Activated CD8-positive, alpha-beta memory T cell treated with anti-CD3 and anti-CD28 coated beads, Interleukin-2, amount 50 U/mL, for 1 hour (primary cell): ENCODE measurements around the gene RBM23.
A peak's percentile ranks its signal among the peaks of the same experiment; 100 is the strongest.

Experiments
- DNase-seq: peaks from one replicate; pipeline ENCODE4 v3.0.0-alpha.2; 2020; ENCODE audit errors: extremely low read depth

RBM23 gene

DNA sequence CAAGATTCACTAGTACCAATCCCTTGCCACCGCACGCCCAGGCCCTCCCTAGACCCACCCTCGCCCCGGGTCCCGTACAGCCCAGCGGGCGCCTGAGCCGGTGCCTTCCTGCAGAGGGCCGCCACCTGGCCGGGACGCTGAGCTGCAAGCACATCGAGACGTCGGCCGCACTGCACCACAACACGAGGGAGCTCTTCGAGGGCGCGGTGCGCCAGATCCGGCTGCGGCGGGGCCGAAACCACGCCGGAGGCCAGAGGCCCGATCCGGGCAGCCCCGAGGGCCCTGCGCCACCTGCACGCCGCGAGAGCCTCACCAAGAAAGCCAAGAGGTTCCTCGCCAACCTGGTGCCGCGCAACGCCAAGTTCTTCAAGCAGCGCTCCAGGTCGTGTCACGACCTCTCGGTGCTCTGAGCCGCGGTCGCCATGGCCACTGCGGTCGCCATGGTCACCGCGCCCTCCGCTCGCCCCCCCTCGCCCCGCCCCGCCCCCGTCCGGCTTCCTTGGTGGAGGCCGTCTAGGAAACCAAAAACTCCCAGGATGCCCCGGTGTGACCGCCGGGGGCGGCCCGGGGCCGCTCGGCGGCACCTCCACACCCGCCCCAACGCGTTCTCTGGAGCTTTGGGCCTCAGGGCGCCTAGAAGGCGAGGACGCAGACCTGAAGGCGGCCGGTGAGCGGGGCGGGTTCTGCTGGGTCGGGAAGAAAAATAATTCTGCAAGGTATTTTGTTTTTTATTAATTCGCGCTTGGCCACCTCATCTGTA is 32.3 kb downstream of the RBM23 start:
- no peak for DNase-seq

DNA sequence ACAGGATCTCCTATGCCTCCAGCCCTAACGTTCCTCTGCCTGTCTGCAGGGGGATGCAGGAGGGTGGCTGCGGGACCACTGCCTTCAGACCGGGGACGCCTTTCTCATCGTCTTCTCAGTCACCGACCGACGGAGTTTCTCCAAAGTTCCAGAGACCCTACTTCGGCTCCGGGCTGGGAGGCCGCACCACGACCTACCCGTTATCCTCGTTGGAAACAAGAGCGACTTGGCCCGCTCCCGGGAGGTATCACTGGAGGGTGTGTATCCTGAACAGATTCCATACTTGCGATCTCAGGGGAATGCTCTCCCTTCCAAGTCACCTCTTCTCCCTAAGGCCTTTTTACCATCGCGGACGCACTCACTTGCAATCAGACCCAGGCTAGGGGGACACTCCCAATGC is 33.0 kb downstream of the RBM23 start:
- DNase-seq, result no peak

DNA sequence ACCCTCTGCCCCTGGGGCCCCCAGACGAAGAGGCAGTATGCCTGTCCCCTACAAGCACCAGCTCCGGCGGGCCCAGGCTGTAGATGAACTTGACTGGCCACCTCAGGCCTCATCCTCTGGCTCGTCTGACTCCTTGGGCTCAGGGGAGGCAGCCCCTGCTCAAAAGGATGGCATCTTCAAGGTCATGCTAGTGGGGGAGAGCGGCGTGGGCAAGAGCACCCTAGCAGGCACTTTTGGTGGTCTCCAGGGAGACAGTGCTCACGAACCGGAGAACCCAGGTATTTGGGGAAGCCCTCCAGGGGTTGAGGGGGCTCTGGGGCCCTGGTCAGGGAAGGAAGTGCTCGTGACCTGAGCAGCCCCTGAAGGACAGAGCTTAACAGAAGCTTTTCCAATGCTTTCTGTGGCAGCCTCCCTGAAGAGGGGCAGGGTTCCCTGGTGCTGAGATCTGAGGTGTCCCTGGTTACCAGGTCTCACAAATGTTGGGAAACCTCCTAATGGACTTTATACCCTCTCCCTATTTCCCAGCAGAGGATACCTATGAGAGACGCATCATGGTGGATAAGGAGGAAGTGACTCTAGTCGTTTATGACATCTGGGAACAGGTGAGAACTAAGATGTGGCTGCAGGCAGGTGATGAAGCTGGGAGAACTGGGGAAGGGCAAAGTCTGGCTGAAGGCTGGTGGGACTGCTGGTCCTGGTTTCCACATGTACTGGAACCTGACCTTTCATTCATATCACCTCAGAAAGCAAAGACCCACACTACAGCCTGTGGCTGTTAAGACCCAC is 34.0 kb downstream of the RBM23 start:
- DNase-seq, result no peak

DNA sequence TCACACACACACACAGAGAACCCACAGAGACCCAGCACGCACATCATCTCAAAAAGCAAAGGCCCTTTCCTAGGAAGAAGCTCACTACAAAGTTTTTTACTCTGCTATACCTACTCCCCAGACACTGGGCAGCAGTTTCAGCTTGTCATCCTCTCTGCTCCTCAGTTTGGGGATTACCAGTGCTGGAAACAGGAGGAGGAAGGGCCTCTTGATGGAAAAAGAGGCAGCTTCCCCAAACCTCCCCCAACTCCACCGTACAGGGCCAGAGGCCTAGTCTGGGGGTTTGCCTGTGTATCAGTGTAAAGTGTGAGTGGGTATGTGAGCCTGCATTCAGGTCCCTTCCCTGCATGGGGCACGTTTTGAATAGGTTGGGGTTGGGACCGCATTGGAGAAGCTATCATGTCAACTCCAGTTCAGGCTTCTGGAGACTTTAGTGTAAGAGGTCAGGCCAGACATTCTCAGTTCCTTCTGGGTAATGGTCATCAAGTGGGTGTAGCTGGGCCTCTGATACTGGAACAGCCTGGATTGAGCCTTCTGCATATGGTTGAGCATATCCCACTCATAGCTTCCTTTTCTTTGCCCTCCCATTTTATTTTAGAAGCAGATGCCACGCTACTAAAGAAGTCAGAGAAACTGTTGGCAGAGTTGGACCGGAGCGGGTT is 34.7 kb downstream of the RBM23 start:
- no peak for DNase-seq

DNA sequence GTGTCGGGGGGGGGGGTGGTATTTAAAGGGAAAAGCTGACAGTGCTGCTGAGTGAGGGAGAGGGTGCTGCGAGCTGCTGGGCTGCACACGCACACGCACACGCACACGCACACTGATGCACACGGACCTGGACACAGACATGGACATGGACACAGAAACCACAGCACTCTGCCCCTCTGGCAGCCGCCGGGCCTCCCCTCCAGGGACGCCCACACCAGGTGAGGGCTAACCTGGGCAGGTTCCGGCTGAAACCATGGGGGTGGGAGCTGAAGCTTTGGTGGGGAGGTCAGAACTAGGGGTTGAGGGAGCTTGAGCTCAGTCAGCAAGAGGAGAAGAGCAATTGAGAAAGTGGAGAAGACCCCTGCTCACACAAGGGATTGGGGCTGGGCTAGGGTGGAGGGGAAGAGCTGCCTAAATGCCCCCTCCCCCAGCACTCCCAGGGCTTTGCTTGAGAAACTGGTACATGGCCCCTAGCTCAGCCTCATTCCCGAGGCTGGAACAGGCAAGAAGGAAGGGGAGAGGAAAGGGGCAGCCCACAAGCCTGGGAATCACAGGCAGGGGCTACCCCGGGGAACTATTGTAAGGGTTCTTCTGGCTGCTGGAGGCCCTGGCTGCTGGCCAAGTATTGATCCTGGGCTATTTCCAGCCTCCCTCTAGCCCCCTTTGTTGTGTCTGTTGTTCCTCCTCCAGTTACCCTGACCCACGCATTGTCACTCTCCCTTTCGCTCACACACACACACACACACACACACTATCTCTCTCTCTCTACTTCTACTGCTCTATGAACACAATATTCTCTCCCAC is 35.6 kb downstream of the RBM23 start, which contains the start of gene REM2:
REM2 (plus strand) TSS at position 50 of the 804 bp plus-strand sequence; CDS start at position 116, 66 bp downstream.
- DNase-seq, result no peak

DNA sequence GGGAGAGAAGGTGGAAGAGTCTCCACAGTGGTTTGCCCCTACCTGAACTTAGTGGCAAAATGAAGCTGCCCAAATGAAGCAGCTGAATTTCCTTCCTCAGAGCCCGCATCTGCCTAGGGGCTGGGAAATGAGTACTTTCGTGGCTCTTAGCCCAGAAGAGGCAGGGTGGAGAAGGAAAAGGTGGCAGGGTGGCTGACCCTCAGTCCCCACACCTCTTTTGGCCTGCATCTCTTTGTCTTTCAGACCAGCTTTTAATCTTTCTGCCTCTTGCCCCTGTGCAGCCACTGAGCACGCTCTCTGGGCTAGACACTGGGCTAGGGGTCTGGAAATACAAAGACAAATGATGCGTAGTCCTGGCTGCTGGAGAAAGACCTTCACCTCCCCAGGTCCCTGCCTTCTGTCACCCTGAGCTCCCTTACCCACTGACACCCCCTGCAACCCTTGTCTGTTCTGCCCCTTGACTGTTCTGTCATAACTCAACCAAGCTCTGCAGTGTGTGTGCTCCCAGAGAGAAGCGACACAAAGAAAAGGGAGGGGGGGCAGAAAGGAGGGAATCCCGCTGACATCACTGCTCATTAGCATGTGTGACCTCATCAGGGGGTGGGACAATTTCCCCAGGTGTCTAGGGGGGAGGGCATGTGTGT is 36.3 kb downstream of the RBM23 start:
- no peak for DNase-seq

DNA sequence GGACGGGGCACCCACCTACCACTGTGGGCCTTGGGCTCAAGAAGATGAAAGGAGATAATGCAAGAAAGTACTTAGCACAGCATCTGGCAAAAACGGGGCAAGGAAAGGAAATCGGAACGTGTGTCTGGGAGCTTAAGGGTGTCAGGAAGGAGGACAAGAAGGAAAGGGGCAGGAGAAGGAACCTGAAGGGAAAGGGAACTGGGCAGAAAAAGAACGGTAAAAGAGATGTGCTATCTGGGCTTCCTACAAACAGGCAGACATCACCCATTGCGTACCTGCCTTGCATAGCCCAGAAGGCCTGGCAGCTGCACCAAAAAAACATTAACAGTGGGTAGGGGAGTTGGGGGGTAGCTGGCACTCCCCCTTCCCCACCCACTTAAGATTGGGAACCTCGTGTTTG is 36.9 kb downstream of the RBM23 start:
- DNase-seq, result no peak

DNA sequence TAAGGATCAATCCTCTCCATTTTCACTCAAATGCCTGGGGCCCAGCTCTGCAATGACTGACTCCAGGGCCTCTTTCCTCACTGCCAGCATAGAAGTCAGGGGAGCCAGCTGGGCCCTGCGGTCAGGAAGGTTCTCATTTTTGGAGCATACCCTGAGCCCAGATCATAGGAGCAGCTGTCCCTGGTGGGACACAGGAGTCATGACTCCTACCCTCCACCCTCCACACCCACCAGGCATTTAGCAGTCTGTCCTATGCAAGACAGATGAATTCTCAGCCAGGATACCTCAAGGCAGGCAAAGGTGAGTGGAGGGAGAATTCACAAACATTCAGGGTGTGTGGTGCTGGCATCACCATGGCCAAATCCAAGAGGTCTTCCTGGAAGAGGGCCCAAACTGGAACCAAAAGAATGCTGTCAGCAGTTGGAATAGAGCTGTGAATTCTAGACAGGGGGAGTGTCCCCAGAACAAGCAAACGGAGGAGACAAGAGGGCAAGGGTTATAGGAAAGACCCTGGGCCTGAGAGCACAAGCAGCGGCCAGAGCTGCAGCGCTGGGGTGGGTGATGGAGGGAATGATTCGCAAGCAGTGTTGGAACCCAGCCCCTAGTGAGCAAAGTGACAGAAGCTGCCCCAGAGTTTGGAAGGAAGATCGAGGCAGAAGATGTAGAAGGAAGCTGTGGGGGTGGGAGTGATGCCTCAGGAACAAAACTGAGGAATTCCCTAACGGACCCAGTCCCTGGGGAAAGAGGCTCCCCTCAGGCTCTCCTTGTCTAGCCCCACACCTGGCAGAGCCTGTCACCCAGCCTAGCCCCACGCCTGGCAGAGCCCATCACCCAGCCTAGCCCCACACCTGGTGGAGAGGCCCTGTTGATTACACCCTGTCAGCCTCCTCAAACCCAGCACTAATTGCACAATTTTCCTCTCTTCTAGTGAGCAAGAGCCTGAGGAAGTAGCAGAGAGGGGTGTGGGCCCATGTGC is 40.4 kb downstream of the RBM23 start:
- DNase-seq, result no peak

DNA sequence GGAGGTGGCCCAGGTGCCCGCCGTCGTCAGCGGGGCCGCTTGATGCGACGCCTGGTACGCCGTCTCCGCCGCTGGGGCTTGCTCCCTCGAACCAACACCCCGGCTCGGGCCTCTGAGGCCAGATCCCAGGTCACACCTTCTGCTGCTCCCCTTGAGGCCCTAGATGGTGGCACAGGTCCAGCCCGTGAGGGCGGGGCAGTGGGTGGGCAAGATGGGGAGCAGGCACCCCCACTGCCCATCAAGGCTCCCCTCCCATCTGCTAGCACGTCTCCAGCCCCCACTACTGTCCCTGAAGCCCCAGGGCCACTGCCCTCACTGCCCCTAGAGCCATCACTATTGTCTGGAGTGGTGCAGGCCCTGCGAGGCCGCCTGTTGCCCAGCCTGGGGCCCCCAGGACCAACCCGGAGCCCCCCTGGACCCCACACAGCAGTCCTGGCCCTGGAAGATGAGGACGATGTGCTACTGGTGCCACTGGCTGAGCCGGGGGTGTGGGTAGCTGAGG is 41.9 kb downstream of the RBM23 start:
- no peak for DNase-seq

DNA sequence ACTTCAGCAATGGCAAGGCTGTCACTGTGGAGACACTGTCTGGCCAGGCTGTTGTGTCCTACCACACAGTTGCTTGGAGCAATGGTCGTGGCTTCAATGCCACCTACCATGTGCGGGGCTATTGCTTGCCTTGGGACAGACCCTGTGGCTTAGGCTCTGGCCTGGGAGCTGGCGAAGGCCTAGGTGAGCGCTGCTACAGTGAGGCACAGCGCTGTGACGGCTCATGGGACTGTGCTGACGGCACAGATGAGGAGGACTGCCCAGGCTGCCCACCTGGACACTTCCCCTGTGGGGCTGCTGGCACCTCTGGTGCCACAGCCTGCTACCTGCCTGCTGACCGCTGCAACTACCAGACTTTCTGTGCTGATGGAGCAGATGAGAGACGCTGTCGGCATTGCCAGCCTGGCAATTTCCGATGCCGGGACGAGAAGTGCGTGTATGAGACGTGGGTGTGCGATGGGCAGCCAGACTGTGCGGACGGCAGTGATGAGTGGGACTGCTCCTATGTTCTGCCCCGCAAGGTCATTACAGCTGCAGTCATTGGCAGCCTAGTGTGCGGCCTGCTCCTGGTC is 43.1 kb downstream of the RBM23 start:
- no peak for DNase-seq

DNA sequence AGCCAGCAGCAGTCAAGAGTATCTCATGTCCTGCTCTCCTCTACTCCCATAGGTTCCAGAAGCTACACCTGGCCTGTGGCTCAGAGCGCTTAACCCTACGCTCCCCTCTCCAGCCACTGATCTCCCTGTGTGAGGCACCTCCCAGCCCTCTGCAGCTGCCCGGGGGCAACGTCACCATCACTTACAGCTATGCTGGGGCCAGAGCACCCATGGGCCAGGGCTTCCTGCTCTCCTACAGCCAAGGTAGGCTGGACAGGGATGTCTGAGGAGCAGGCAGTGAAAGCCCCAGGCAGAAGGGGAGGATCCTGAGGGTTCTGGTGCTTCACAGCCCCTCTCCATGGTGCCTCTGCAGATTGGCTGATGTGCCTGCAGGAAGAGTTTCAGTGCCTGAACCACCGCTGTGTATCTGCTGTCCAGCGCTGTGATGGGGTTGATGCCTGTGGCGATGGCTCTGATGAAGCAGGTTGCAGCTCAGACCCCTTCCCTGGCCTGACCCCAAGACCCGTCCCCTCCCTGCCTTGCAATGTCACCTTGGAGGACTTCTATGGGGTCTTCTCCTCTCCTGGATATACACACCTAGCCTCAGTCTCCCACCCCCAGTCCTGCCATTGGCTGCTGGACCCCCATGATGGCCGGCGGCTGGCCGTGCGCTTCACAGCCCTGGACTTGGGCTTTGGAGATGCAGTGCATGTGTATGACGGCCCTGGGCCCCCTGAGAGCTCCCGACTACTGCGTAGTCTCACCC is 43.8 kb downstream of the RBM23 start:
- DNase-seq, result no peak

DNA sequence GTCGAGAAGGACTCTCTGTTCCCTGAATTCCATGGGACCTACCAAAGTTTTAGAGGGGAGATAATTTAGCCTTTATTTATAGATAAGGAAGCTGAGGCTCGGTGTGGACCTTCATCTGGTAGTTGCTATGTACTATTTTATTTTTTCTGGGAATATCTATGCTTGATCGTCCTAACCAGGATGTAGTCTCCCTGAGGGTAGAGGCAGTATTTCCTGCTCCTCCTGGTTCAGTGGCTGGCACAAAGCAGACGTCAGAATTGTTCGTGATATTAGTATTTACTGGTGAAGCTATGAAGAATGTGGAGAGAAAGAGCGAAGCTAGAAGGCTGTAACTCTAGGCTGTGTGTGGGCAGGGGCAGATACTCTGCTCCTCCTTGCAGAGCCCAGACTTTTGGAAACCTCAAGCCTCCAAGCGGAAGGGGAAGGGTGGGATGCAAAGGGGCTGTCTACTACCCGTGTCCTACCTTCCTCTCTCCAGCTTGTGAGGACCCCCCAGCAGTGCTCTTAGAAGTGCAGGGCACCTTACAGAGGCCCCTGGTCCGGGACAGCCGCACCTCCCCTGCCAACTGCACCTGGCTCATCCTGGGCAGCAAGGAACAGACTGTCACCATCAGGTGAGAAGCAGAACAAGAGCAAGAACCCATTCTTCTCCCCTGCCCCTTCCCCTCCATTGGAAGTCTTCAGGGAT is 46.0 kb downstream of the RBM23 start:
- no peak for DNase-seq

DNA sequence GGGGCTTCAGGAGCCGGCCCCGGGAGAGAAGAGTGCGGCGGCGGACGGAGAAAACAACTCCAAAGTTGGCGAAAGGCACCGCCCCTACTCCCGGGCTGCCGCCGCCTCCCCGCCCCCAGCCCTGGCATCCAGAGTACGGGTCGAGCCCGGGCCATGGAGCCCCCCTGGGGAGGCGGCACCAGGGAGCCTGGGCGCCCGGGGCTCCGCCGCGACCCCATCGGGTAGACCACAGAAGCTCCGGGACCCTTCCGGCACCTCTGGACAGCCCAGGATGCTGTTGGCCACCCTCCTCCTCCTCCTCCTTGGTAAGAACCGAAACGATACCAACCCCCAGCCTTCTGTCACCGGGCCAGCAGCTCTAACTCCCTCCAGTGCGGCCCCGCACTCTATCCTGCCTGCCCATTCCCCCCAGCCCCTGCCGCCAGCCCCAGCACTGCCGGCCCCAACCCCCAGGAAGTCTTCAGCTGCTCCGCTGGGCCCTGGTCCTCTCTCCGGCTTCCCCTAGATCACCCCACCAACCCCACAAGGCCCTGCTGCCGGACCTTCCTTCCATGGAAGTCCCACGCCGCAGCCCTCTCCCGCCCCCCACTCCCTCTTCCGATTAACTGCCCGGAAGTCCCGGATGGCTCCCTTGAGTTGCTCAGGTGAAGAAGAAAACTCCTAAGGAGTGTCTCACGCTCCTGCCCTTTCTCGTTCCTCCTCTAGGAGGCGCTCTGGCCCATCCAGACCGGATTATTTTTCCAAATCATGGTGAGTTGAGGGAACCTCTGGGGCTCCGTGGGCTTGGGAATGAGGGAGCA is 46.7 kb downstream of the RBM23 start:
- DNase-seq, result no peak

DNA sequence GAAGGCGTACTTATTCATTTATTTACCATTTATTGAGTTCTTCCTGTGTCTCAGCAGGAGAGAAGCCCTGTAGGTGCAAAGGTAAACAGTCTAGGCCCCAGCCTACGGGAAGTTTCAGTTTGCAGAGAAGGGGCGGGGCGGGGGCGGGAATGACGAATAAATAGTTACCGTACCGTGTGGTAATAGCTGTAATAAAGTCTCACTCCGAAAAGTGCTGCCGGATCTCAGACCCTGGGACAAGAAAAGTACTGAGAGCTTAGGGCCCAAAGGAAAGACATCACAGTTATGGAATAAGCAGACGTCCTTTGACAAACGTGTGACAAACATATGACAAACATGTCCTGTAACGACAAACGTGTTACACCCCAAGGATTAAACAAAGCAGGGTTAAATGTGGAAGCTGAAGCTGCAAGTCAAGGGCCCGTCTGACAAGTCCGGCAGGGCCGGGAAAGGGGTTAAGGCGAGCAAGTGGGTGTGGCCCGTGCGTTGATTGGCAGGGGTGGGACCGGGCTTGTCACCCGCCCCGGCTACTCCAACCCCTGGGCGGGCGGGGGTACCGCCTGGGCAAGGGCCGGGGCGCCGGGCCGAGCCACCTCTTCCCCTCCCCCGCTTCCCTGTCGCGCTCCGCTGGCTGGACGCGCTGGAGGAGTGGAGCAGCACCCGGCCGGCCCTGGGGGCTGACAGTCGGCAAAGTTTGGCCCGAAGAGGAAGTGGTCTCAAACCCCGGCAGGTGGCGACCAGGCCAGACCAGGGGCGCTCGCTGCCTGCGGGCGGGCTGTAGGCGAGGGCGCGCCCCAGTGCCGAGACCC is 47.5 kb downstream of the RBM23 start, which contains the start of gene LRP10:
LRP10 (plus strand) TSS at position 517 of the 809 bp plus-strand sequence. CDS start 564 bp downstream, outside the sequence.
- DNase-seq, result peak; percentile 32

DNA sequence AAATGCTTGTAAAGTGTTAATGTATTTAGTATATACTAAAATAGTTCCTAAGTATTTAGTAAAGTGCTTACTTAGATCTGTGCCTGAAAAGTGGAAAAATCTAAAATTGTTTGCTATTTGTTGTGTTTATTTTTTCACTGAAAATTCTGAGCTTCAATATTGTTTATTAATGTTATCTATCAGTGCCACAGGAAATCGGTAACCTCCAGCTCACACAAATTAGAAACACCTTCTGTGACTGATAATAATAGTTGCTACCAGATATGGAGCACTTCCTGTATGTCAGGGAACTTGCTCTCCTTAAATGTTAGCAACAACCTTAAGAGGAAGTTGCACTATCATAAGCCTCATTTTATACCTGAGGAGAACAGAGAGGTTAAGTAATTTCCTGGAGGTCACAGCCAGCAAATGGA is 48.1 kb downstream of the RBM23 start:
- DNase-seq, result no peak

DNA sequence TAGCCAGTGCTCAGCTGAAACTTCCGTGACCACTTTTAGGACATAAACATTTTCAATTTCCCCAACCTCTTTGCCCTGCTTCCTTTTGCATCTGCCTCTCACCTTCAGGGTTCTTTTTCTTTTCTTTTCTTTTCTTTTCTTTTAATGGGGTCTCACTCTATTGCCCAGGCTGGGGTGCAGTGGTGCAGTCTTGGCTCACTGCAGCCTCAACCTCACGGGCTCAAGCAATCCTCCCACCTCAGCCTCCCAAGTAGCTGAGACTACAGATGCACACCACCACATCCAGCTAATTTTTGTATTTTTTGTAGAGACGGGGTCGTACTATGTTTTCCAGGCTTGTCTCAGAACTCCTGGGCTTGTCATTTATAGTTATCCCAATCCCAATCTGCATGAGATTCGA is 52.1 kb downstream of the RBM23 start:
- no peak for DNase-seq
